Esophagus muscularis mucosa (tissue), 4 donors: Measurements from ENCODE around the gene TP53AIP1.

ENCODE experiments used
- EP300 ChIP-seq: sonication (generic); formaldehyde crosslinking; IDR thresholded peaks from one replicate; pipeline ENCODE4 v1.6.1; 2017; ENCODE audit warnings: antibody characterized with exemption
- POLR2A ChIP-seq: fragments of 450-650 bp; IDR thresholded peaks from one replicate; pipeline ENCODE4 v1.6.1; 2017; ENCODE audit warnings: antibody characterized with exemption, moderate library complexity, mild to moderate bottlenecking, low read depth
- POLR2AphosphoS5 ChIP-seq, 2 donors: sonication (generic); formaldehyde crosslinking; IDR thresholded peaks; one replicate each; pipeline ENCODE4 v1.6.1; 2017; ENCODE audit warnings: antibody characterized with exemption in 2 of 2
- TF ChIP-seq, protein P1 (sequence below), 3 experiments: fragments of 200-600 bp in 2 of 3; fragments of 450-650 bp in 1 of 3; sonication (generic) in 2 of 3; IDR thresholded peaks; one replicate each; pipeline ENCODE4 v1.5.1; 2017 to 2019; ENCODE audit warnings: antibody characterized with exemption in 3 of 3, mild to moderate bottlenecking in 2 of 3, moderate library complexity in 1 of 3

DNA sequence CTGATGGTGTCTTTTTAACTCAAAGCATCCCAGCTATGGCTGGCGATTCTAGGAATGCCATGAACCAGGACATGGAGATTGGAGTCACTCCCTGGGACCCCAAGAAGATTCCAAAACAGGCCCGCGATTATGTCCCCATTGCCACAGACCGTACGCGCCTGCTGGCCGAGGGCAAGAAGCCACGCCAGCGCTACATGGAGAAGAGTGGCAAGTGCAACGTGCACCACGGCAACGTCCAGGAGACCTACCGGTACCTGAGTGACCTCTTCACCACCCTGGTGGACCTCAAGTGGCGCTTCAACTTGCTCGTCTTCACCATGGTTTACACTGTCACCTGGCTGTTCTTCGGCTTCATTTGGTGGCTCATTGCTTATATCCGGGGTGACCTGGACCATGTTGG is 31.4 kb downstream of the TP53AIP1 start:
- TF ChIP-seq POLR2A (no peak), POLR2AphosphoS5 (IDR thresholded peaks at IDR 0.05) (no peak), EP300 (no peak)
- TF ChIP-seq, protein P1, sequence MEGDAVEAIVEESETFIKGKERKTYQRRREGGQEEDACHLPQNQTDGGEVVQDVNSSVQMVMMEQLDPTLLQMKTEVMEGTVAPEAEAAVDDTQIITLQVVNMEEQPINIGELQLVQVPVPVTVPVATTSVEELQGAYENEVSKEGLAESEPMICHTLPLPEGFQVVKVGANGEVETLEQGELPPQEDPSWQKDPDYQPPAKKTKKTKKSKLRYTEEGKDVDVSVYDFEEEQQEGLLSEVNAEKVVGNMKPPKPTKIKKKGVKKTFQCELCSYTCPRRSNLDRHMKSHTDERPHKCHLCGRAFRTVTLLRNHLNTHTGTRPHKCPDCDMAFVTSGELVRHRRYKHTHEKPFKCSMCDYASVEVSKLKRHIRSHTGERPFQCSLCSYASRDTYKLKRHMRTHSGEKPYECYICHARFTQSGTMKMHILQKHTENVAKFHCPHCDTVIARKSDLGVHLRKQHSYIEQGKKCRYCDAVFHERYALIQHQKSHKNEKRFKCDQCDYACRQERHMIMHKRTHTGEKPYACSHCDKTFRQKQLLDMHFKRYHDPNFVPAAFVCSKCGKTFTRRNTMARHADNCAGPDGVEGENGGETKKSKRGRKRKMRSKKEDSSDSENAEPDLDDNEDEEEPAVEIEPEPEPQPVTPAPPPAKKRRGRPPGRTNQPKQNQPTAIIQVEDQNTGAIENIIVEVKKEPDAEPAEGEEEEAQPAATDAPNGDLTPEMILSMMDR (IDR thresholded peaks at IDR 0.05): no peak
